Measurements from ENCODE around the gene SMIM35.

DNA sequence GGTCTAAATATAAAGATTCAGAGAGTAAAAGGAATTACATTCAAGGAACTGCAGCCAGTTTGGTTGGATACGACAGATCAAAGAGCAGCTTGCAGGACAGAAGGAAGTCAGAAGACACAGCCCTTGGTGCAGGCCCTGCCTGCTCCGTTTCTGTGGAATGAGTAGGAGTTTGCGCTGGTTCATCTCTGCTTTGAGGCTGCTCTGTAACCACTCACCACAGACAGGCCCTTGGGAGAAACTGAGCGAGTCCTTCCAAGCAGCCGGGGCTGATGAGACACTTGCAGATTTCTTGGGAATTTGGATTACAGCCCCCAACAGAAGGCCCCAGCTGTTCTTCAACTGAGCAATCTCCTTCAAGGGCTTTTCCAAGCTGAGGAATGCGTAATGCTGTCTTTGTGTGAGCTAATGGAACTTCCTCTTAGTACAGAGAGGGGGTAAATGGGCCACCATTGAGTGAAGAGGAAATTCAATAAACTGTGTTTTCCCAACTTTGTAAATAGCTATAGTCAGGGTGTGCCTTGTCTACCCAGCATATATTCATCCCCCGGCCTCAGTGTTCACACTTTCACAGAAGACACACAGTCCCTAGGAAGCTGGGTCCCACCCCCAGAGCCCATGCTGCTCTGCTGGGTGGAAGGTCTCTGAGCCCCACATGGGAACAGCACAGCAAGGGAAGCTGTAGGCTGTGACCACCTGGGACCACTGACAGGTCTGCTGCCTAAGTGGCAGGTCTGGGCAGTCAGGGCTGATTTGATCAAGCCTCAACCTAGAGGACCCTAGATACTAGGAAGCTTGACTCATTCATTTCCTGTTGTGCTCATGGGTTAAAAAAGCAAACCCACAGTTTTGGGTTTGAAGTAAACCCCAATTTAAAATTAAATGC lies 84.0 kb downstream of the SMIM35 start:
- TF ChIP-seq, protein P1, sequence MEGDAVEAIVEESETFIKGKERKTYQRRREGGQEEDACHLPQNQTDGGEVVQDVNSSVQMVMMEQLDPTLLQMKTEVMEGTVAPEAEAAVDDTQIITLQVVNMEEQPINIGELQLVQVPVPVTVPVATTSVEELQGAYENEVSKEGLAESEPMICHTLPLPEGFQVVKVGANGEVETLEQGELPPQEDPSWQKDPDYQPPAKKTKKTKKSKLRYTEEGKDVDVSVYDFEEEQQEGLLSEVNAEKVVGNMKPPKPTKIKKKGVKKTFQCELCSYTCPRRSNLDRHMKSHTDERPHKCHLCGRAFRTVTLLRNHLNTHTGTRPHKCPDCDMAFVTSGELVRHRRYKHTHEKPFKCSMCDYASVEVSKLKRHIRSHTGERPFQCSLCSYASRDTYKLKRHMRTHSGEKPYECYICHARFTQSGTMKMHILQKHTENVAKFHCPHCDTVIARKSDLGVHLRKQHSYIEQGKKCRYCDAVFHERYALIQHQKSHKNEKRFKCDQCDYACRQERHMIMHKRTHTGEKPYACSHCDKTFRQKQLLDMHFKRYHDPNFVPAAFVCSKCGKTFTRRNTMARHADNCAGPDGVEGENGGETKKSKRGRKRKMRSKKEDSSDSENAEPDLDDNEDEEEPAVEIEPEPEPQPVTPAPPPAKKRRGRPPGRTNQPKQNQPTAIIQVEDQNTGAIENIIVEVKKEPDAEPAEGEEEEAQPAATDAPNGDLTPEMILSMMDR (IDR thresholded peaks at IDR 0.05): no peak
- TF ChIP-seq POLR2A (IDR thresholded peaks at IDR 0.05) (no peak), POLR2AphosphoS5 (IDR thresholded peaks at IDR 0.05) (no peak)

All from breast epithelium (tissue), 3 donors.